Activated CD8-positive, alpha-beta memory T cell treated with anti-CD3 and anti-CD28 coated beads, Interleukin-2, amount 50 U/mL, for 48 hours (primary cell): Measurements from ENCODE around the gene STAU1.
"Not testable (repeated sequence)": the region's sequence is repeated elsewhere in the genome, so short reads cannot be mapped to it uniquely, and the experiment has no call there.

Experiments
- DNase-seq: peaks from one replicate; pipeline ENCODE4 v3.0.0-alpha.2; 2020

Gene STAU1

GRCh38 chr20:49161428-49162152, 26.5 kb downstream of the STAU1 start:
- DNase-seq: no peak

- DNase-seq: no peak
Measured at GRCh38 chr20:49160057-49160929, 27.8 kb downstream of the STAU1 start.

GRCh38 chr20:49157146-49157545, 31.0 kb downstream of the STAU1 start:
- DNase-seq: no peak

GRCh38 chr20:49156481-49156880, 31.7 kb downstream of the STAU1 start:
- DNase-seq: no peak

GRCh38 chr20:49151436-49151835, 36.7 kb downstream of the STAU1 start:
- DNase-seq: no peak

- no peak for DNase-seq
Measured at GRCh38 chr20:49149281-49150045, 38.7 kb downstream of the STAU1 start.

GRCh38 chr20:49148601-49149000, 39.5 kb downstream of the STAU1 start:
- DNase-seq: no peak

- DNase-seq: no peak
Measured at GRCh38 chr20:49147296-49147695, 40.8 kb downstream of the STAU1 start.

GRCh38 chr20:49146442-49147225, 41.5 kb downstream of the STAU1 start:
- DNase-seq: no peak

GRCh38 chr20:49140834-49141233, 47.3 kb downstream of the STAU1 start:
- no peak for DNase-seq

- no peak for DNase-seq
Measured at GRCh38 chr20:49140411-49140810, 47.7 kb downstream of the STAU1 start.

GRCh38 chr20:49138431-49138830, 49.7 kb downstream of the STAU1 start:
- no peak for DNase-seq

GRCh38 chr20:49136817-49137571, 51.1 kb downstream of the STAU1 start:
- no peak for DNase-seq

GRCh38 chr20:49134797-49135196, 53.3 kb downstream of the STAU1 start:
- DNase-seq: not testable (repeated sequence)

GRCh38 chr20:49133571-49133970, 54.6 kb downstream of the STAU1 start:
- no peak for DNase-seq

GRCh38 chr20:49132995-49133478, 55.1 kb downstream of the STAU1 start:
- no peak for DNase-seq

GRCh38 chr20:49123982-49124381, 64.2 kb downstream of the STAU1 start:
- no peak for DNase-seq

- no peak for DNase-seq
Measured at GRCh38 chr20:49122920-49123319, 65.2 kb downstream of the STAU1 start.

- no peak for DNase-seq
Measured at GRCh38 chr20:49119988-49120387, 68.1 kb downstream of the STAU1 start.

GRCh38 chr20:49118307-49118706, 69.8 kb downstream of the STAU1 start:
- no peak for DNase-seq

GRCh38 chr20:49115564-49115963, 72.6 kb downstream of the STAU1 start:
- no peak for DNase-seq
